HCT116 (cell line): ENCODE measurements around the gene SMIM14. TPM values are rescaled to one million over a fixed set of nuclear protein-coding genes. Genes with fewer than 3 reads are reported as not detected.

Source experiments
- ATAC-seq: fragments of 200-7000 bp; cut with Tn5 transposase; 2 replicates; pipeline ENCODE4 v1.9.1; 2020; ENCODE audit warnings: mild to moderate bottlenecking, moderate library complexity
- BruUV-seq: library from RNA; stranded (reverse); fragments of 400-500 nt; replicated peaks from 2 replicates; lab custom pipeline; 2021; lab: Mats Ljungman, UMichigan
- CTCF ChIA-PET: fragments of 300-600 bp; sonication (Branson Sonifier 250); formaldehyde crosslinking; loops from one replicate; lab custom pipeline; 2021; ENCODE audit warnings: antibody characterized with exemption; lab: Charles Lee
- POLR2A ChIA-PET: fragments of 300-600, 350-600 bp; sonication (Branson Sonifier 250); formaldehyde crosslinking; loops from one replicate; lab custom pipeline; 2021; ENCODE audit warnings: antibody characterized with exemption; lab: Charles Lee
- RAD21 ChIA-PET, 2 experiments: fragments of 300-600 bp; sonication (Branson Sonifier 250); formaldehyde crosslinking; loops; one replicate each; lab custom pipeline; 2023; ENCODE audit warnings: low total read pairs in 2 of 2; ENCODE audit not compliant: uncharacterized antibody in 2 of 2, unreplicated experiment in 2 of 2, low non-redundant PET in 1 of 2; lab: Charles Lee
- DNase-seq: peaks from one replicate; pipeline ENCODE4 v3.0.0-alpha.2; 2010; ENCODE audit warnings: low read depth, low spot score
- H2AFZ ChIP-seq: fragments of 200-600 bp; shearing (Covaris generic), sonication (generic); 2 replicates; pipeline ENCODE4 v1.6.1; 2017; ENCODE audit warnings: low read depth, mixed run types, mixed read lengths, antibody characterized with exemption, low read length; ENCODE audit not compliant: poor library complexity, severe bottlenecking
- H3K27ac ChIP-seq: 2 replicates; pipeline ENCODE4 v1.5.1; 2012; ENCODE audit warnings: low read depth, low read length
- H3K27me3 ChIP-seq: fragments of 200-600 bp; sonication (generic); 2 replicates; pipeline ENCODE4 v1.6.1; 2016; ENCODE audit warnings: mixed run types, low read length, mixed read lengths; ENCODE audit not compliant: insufficient read depth
- H3K36me3 ChIP-seq, 2 experiments: fragments of 200-500 bp in 1 of 2; fragments of 200-600 bp in 1 of 2; sonication (Bioruptor generic) in 1 of 2; sonication (generic) in 1 of 2; 2 replicates each; pipeline versions ENCODE4 v1.5.1 to v1.6.1; 2014 to 2016; ENCODE audit warnings: low read length in 2 of 2, inconsistent platforms in 1 of 2, mixed read lengths in 1 of 2, mixed run types in 1 of 2; ENCODE audit not compliant: insufficient read depth in 2 of 2, control insufficient read depth in 1 of 2
- H3K4me1 ChIP-seq, 2 experiments: fragments of 200-600 bp in 1 of 2; sonication (generic) in 1 of 2; 2 replicates each; pipeline versions ENCODE4 v1.5.1 to v1.6.1; 2012 to 2017; ENCODE audit warnings: low read length in 2 of 2, inconsistent platforms in 1 of 2, mild to moderate bottlenecking in 1 of 2, mixed read lengths in 1 of 2, mixed run types in 1 of 2, moderate library complexity in 1 of 2; ENCODE audit not compliant: insufficient read depth in 2 of 2, control insufficient read depth in 1 of 2
- H3K4me2 ChIP-seq: fragments of 200-600 bp; sonication (generic); 2 replicates; pipeline ENCODE4 v1.6.1; 2017; ENCODE audit warnings: mixed run types, low read length, mixed read lengths
- H3K4me3 ChIP-seq, 2 experiments: fragments of 200-600 bp in 1 of 2; sonication (generic) in 1 of 2; replicated peaks in 1 of 2; 2 replicates each; pipeline ENCODE4 v1.5.1; 2011 to 2016; ENCODE audit warnings: low read length in 2 of 2, control low read depth in 1 of 2, low read depth in 1 of 2, mild to moderate bottlenecking in 1 of 2, mixed read lengths in 1 of 2, mixed run types in 1 of 2
- H3K79me2 ChIP-seq: fragments of 200-600 bp; sonication (generic); 2 replicates; pipeline ENCODE4 v1.6.1; 2017; ENCODE audit warnings: mild to moderate bottlenecking, mixed run types, low read length, moderate library complexity, mixed read lengths; ENCODE audit not compliant: insufficient read depth
- H3K9ac ChIP-seq: fragments of 200-600 bp; sonication (generic); 2 replicates; pipeline ENCODE4 v1.6.1; 2016; ENCODE audit warnings: low read length, mixed read lengths
- H3K9me2 ChIP-seq: fragments of 200-600 bp; sonication (generic), shearing (Covaris generic); 2 replicates; pipeline ENCODE4 v1.6.1; 2017; ENCODE audit warnings: mixed run types, mild to moderate bottlenecking, moderate library complexity; ENCODE audit not compliant: insufficient read depth
- H3K9me3 ChIP-seq, 2 experiments: fragments of 200-500 bp in 1 of 2; fragments of 200-600 bp in 1 of 2; sonication (Bioruptor generic) in 1 of 2; sonication (generic) in 1 of 2; 2 replicates each; pipeline ENCODE4 v1.6.1; 2014 to 2017; ENCODE audit warnings: low read length in 2 of 2, mixed read lengths in 2 of 2, inconsistent platforms in 1 of 2, low read depth in 1 of 2, mild to moderate bottlenecking in 1 of 2, mixed run types in 1 of 2, moderate library complexity in 1 of 2; ENCODE audit not compliant: control insufficient read depth in 1 of 2, insufficient read depth in 1 of 2
- H4K20me1 ChIP-seq: fragments of 200-600 bp; sonication (generic), shearing (Covaris generic); 2 replicates; pipeline ENCODE4 v1.6.1; 2017; ENCODE audit warnings: mixed run types, mild to moderate bottlenecking, moderate library complexity; ENCODE audit not compliant: insufficient read depth
- CBX3 ChIP-seq: IDR thresholded peaks from 2 replicates; pipeline ENCODE4 v1.6.1; 2012; ENCODE audit warnings: low read depth
- CEBPB ChIP-seq: IDR thresholded peaks from 2 replicates; pipeline ENCODE4 v1.6.1; 2012; ENCODE audit warnings: low read depth
- EGR1 ChIP-seq: IDR thresholded peaks from 2 replicates; pipeline ENCODE4 v1.6.1; 2012; ENCODE audit warnings: low read depth
- EZH2phosphoT487 ChIP-seq: fragments of 200-600 bp; IDR thresholded peaks from 2 replicates; pipeline ENCODE4 v1.6.1; 2018; ENCODE audit warnings: antibody characterized with exemption, borderline replicate concordance
- POLR2A ChIP-seq: IDR thresholded peaks from 2 replicates; pipeline ENCODE4 v1.7.0; 2011; ENCODE audit warnings: borderline replicate concordance; ENCODE audit not compliant: insufficient read depth, insufficient read length; ENCODE audit errors: extremely low read depth
- RAD21 ChIP-seq: IDR thresholded peaks from 2 replicates; pipeline ENCODE4 v1.6.1; 2012; ENCODE audit warnings: low read depth, mild to moderate bottlenecking
- SIN3A ChIP-seq: IDR thresholded peaks from 2 replicates; pipeline ENCODE4 v1.6.1; 2012; ENCODE audit warnings: low read depth
- SP1 ChIP-seq: IDR thresholded peaks from 2 replicates; pipeline ENCODE4 v1.6.1; 2012; ENCODE audit warnings: low read depth
- TCF7L2 ChIP-seq: IDR thresholded peaks from 2 replicates; pipeline ENCODE4 v1.7.0; 2011; ENCODE audit warnings: borderline replicate concordance, inconsistent platforms; ENCODE audit not compliant: insufficient read depth, insufficient read length; ENCODE audit errors: extremely low read depth
- YY1 ChIP-seq: IDR thresholded peaks from 2 replicates; pipeline ENCODE4 v1.6.1; 2011; ENCODE audit warnings: low read length, low read depth, moderate library complexity, mild to moderate bottlenecking; ENCODE audit not compliant: insufficient replicate concordance; ENCODE audit errors: extremely low read depth
- ZFX ChIP-seq: fragments of 450-650 bp; IDR thresholded peaks from 2 replicates; pipeline ENCODE4 v1.6.1; 2017
- ZNF274 ChIP-seq: fragments of 200-500 bp; sonication (Bioruptor generic); IDR thresholded peaks from 2 replicates; pipeline ENCODE4 v1.6.1; 2014; ENCODE audit warnings: mild to moderate bottlenecking, low read depth, low read length, inconsistent platforms
- intact Hi-C: fragments of 100-400 bp; cut with micrococcal nuclease; formaldehyde crosslinking; loops from 2 replicates; pipeline ENCODE4 v1.10.0; 2022
- total RNA-seq: library from RNA; stranded (reverse); gene quantifications from one replicate; pipeline ENCODE4 v1.2.1, GENCODE V29; 2021; ENCODE audit not compliant: unreplicated experiment
- TF ChIP-seq, protein P1 (sequence below): IDR thresholded peaks from 2 replicates; pipeline ENCODE4 v1.6.1; 2012; ENCODE audit warnings: low read depth

Gene SMIM14
- total RNA-seq, 1 experiment from 2014 or later, result 21.6 TPM

DNA sequence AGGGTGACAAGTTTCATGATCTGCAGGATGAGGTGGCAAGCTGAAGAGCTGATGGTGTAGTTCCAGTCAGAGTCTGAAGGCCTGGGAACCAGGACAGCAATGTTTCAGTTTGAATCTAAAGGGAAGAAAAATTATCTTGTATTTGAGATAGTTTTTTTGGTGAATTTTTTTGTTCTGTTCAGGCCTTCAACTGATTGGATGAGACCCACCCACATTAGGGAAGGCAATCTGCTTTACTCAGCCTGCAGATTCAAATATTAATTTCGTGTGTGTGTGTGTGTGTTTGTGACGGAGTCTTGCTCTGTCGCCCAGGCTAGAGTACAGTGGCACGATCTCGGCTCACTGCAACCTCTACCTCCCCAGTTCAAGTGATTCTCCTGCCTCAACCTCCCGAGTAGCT lies 22.1 kb upstream of the SMIM14 start:
- H3K9ac ChIP-seq, result no peak overlapping the region
- H3K36me3 ChIP-seq, result no peaks in the 10 kb centered on the region
- CTCF ChIA-PET, result no interaction called here
- H4K20me1 ChIP-seq, result no peaks in the 10 kb centered on the region
- H3K27me3 ChIP-seq, result no peaks in the 10 kb centered on the region
- no TSS peak for BruUV-seq
- H2AFZ ChIP-seq, result no peak overlapping the region
- H3K4me3 ChIP-seq, result no peak overlapping the region
- RAD21 ChIA-PET, result no interaction called here
- DNase-seq (no peak), ATAC-seq (no peak)
- H3K9me3 ChIP-seq, result no peaks in the 10 kb centered on the region
- H3K79me2 ChIP-seq, result no peaks in the 10 kb centered on the region
- H3K4me1 ChIP-seq, result no peaks in the 10 kb centered on the region
- H3K9me2 ChIP-seq, result no peaks in the 10 kb centered on the region
- H3K4me2 ChIP-seq, result no peak overlapping the region
- POLR2A ChIA-PET, result interaction anchor here (0.6 kb wide), 1 partner anchor 22 kb away, joined by 3 read pairs; no protein-coding TSS in a partner anchor
- no peak overlapping the region for H3K27ac ChIP-seq
- TF ChIP-seq CEBPB, result no peak
- no peak for TF ChIP-seq RAD21
- no peak for TF ChIP-seq ZFX
- TF ChIP-seq, protein P1, sequence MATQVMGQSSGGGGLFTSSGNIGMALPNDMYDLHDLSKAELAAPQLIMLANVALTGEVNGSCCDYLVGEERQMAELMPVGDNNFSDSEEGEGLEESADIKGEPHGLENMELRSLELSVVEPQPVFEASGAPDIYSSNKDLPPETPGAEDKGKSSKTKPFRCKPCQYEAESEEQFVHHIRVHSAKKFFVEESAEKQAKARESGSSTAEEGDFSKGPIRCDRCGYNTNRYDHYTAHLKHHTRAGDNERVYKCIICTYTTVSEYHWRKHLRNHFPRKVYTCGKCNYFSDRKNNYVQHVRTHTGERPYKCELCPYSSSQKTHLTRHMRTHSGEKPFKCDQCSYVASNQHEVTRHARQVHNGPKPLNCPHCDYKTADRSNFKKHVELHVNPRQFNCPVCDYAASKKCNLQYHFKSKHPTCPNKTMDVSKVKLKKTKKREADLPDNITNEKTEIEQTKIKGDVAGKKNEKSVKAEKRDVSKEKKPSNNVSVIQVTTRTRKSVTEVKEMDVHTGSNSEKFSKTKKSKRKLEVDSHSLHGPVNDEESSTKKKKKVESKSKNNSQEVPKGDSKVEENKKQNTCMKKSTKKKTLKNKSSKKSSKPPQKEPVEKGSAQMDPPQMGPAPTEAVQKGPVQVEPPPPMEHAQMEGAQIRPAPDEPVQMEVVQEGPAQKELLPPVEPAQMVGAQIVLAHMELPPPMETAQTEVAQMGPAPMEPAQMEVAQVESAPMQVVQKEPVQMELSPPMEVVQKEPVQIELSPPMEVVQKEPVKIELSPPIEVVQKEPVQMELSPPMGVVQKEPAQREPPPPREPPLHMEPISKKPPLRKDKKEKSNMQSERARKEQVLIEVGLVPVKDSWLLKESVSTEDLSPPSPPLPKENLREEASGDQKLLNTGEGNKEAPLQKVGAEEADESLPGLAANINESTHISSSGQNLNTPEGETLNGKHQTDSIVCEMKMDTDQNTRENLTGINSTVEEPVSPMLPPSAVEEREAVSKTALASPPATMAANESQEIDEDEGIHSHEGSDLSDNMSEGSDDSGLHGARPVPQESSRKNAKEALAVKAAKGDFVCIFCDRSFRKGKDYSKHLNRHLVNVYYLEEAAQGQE, result no peak
- TF ChIP-seq SIN3A, result no peak
- TF ChIP-seq EZH2phosphoT487, result no peak
- TF ChIP-seq EGR1, result no peak
- no peak for TF ChIP-seq ZNF274
- no peak for TF ChIP-seq SP1
- TF ChIP-seq YY1, result no peak
- TF ChIP-seq CBX3, result no peak
- no peak for TF ChIP-seq TCF7L2
- no peak for TF ChIP-seq POLR2A
- intact Hi-C loops, result no loop called here
